ENCODE data around the gene KRTAP2-3.
"Not testable (repeated sequence)": the region's sequence is repeated elsewhere in the genome, so short reads cannot be mapped to it uniquely, and the experiment has no call there.

KRTAP2-3 gene, protein sequence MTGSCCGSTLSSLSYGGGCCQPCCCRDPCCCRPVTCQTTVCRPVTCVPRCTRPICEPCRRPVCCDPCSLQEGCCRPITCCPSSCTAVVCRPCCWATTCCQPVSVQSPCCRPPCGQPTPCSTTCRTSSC

DNA sequence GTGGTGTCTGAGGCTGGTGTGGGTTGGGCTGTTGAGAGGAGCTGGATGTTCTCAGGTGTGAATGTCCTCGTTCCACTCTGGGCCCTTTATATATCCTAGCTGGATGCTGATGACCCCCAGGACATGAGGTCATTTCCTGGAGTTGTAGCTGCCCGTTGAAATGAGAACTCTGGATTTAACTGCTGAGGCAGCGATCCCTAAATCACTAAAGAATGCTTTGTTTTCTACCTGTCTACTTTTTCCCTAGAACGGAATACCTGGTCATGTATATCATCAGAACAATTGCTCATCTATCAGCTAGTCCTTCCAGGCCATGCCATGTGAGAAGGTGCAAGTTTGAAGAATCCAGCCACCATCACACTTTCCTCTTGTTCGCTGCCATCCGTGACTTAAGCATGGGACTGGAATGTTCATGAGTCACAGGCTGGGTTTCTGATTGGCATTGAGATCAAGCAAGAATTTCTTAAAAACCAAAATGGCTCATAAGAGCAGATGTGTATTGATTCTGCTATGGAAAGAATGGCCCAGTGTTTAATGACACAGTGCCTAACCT lies at the start of gene KRTAP2-3:
TSS of gene KRTAP2-3 (minus strand) at position 63 of the 553 bp plus-strand sequence. CDS start 64 bp downstream, outside the sequence.
- DNase-seq (ENCODE audit: low read depth in 2 of 2), result no peak

GRCh38 chr17:41108728-41109386 lies 48.9 kb upstream of the KRTAP2-3 start:
- not testable (repeated sequence) for DNase-seq (ENCODE audit: low read depth in 2 of 2)

- no peak for DNase-seq (ENCODE audit: low read depth in 2 of 2)
These were observed 48.1 kb upstream of the KRTAP2-3 start for GRCh38 chr17:41107941-41108450.

GRCh38 chr17:41105347-41105746 lies 45.4 kb upstream of the KRTAP2-3 start, which contains the start of gene KRTAP4-9:
TSS of gene KRTAP4-9 (plus strand) at chr17:41105389. CDS start at chr17:41105389, 0 bp downstream.
- DNase-seq (ENCODE audit: low read depth in 2 of 2), result not testable (repeated sequence)

GRCh38 chr17:41104386-41105038 lies 44.6 kb upstream of the KRTAP2-3 start:
- not testable (repeated sequence) for DNase-seq (ENCODE audit: low read depth in 2 of 2)

DNA sequence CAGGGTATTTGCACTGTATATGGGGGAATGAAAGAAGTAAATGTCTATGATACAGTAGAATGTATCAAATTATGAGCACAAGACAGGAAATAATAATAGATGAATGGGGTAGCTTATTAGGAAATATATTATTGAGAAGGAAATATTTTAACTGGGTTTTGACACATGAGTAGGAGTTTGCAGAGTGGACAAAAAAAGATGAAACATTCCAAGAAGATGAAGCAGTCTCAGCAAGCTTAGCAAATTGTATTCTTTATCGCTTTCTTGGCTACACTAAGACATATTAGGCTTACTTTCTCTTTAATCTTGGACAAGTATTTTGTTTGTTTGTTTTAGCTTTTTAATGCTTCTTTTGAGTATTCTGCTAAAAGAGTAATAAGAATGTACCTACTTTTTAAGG lies 44.0 kb upstream of the KRTAP2-3 start:
- no peak for DNase-seq (ENCODE audit: low read depth in 2 of 2)

DNA sequence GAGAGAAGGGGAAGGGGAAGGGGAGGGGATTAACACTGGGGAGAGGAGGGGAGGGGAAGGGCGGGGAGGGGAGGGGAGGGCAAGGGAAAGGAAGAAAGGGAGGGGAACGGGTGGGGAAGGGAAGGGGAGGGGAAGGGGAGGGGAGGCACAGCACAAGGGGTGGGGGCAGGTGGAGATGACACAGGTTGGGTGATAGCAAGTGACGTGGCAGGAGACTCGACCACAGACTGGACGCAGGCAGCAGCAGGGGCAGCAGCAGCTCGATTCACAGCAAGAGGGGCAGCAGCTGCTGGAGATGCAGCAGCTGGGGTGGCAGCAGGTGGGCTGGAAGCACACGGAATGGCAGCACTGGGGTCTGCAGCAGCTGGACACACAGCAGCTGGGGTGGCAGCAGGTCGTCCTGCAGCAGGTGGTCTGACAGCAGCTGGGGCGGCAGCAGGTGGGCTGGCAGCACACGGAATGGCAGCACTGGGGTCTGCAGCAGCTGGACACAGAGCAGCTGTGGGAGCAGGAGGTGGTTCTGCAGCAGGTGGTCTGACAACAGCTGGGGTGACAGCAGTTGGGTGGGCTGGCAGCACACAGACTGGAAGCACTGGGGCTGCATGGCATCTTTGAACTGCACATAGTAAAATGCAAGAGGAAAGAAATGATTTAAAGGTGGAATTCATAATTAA lies 41.8 kb upstream of the KRTAP2-3 start, which contains the start of gene KRTAP4-16:
TSS of gene KRTAP4-16 (minus strand) at position 624 of the 674 bp plus-strand sequence. CDS start at position 624, 0 bp downstream.
- no peak for DNase-seq (ENCODE audit: low read depth in 2 of 2)

- DNase-seq (ENCODE audit: low read depth in 2 of 2), result not testable (repeated sequence)
These were observed 40.0 kb upstream of the KRTAP2-3 start for GRCh38 chr17:41099682-41100480.

DNA sequence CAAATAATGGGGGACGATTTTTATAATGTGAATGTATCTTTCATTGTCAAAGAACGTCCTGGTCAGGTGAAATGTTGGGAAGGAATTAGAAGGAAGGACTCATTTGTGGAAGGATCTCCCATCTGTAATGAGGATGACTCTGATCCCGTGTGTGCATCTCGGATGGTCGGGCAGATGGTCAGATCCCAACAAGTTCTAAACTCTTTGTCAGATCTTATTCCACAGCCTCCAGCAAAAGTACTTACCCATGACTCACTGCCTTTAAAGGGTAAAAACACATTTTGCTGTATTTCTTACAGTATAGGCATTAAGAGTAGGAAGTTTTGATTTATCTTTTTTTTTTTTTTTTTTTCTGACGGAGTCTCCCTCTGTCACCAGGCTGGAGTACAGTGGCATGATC lies 38.6 kb upstream of the KRTAP2-3 start:
- DNase-seq (ENCODE audit: low read depth in 2 of 2), result no peak

DNA sequence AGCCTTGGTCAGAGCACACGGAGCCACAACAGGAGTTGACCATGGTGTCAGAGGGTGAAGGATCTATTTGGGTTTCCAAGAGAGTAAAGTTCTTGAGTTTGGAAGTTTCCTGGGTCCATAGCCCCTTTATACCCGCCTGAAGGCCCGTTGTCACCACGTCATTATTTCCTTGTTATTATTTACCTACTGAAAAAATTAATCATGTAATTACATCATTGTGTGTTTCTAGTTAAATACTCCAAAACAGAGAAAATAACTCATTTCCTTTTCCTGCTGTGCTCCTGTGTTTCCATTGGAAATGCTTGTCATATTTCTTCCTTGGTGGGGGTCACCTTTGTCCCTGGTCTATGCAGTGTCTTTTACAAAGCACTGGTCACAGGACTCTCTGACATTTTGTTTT lies 38.1 kb upstream of the KRTAP2-3 start, which contains the start of gene KRTAP4-8:
TSS of gene KRTAP4-8 (minus strand) at position 101 of the 400 bp plus-strand sequence. CDS start at position 43, 58 bp downstream.
- no peak for DNase-seq (ENCODE audit: low read depth in 2 of 2)

DNA sequence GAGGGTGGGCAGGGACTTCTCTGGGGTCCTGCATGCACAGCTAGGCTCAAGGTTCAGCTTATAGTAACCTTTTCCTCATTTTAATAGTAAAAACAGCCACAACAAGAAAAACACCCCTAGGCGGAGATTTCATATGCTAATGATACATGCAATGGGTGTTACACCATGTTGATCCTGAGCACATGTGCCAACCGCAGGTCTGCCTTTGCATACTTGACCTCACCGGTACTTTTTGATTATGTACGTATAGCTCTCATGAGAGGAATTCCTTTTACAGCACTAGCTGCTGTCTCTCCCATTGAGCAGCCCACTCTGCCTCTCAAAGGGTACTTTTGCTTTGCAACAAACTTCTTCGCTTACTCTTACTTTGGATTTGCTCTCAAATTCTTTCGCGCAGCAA lies 36.1 kb upstream of the KRTAP2-3 start:
- no peak for DNase-seq (ENCODE audit: low read depth in 2 of 2)

- DNase-seq (ENCODE audit: low read depth in 2 of 2), result not testable (repeated sequence)
These were observed 28.9 kb upstream of the KRTAP2-3 start for GRCh38 chr17:41088760-41089352.

GRCh38 chr17:41084100-41084856 lies 24.4 kb upstream of the KRTAP2-3 start, which contains the start of gene KRTAP4-7:
TSS of gene KRTAP4-7 (plus strand) at chr17:41084150. CDS start at chr17:41084207, 57 bp downstream.
- DNase-seq (ENCODE audit: low read depth in 2 of 2), result not testable (repeated sequence)

- DNase-seq (ENCODE audit: low read depth in 2 of 2), result not testable (repeated sequence)
These were observed 23.5 kb upstream of the KRTAP2-3 start for GRCh38 chr17:41083427-41083826.

- no peak for DNase-seq (ENCODE audit: low read depth in 2 of 2)
These were observed 22.7 kb upstream of the KRTAP2-3 start for GRCh38 chr17:41082626-41083025.

DNA sequence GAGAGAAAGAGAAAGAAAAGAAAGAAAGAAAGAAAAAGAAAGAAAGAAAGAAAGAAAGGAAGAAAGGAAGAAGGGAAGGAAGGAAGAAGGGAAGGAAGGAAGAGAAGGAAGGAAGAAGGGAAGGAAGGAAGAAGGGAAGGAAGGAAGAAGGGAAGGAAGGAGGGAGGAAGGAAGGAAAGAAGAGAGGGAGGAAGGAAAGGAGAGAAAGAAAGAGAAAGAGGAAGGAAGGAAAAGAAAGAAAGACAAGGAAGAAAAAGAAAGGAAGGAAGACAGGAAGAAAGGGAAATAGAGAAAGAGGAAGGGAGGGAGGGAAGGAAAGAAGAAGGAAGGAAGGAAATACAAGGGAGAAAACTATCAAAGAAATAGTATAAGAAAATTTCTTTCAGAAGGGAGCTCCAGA lies 16.9 kb upstream of the KRTAP2-3 start:
- DNase-seq (ENCODE audit: low read depth in 2 of 2), result no peak

DNA sequence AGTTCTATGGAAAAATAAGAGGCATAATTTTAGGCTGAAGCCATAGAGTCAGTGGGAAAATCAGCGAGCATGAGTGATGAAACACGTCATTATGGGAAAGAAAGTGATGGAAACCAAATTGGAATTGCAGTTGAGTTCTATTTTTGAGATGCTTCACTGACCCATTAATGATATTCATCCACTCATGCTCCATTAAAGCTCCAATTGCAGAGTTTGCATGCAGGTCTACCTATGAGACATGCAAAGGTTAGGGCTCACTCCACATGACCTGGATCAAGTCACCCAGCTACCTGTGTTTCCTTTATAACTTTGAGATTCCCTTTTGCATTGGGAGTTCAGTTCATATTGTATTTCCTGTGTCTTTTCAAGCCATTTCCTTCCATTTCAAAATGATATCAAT lies 13.8 kb upstream of the KRTAP2-3 start:
- no peak for DNase-seq (ENCODE audit: low read depth in 2 of 2)

GRCh38 chr17:41071606-41072360 lies 11.9 kb upstream of the KRTAP2-3 start:
- DNase-seq (ENCODE audit: low read depth in 2 of 2), result no peak

- no peak for DNase-seq (ENCODE audit: low read depth in 2 of 2)
These were observed 9.1 kb upstream of the KRTAP2-3 start for GRCh38 chr17:41069031-41069430.

Data from stimulated activated CD8-positive, alpha-beta memory T cell treated with anti-CD3 and anti-CD28 coated beads, Interleukin-2, amount 100 ng/mL, for 1 hour (primary cell).